ENCODE data around the gene GAS2L3. TPM values are rescaled to one million over a fixed set of nuclear protein-coding genes. Genes with fewer than 3 reads are reported as not detected.

Gene GAS2L3
- total RNA-seq, 1 experiment from 2014 or later, result 11.7 TPM

- no peaks in the 10 kb centered on the region for H3K27me3 ChIP-seq (ENCODE audit: insufficient read depth, low read length)
- H4K5ac ChIP-seq (ENCODE audit: insufficient read length, low read depth, low read length), result no peak overlapping the region
- no peaks in the 10 kb centered on the region for H3K9me3 ChIP-seq (ENCODE audit: control insufficient read depth, low read depth, low read length)
- Mint-ChIP-seq H3K4me1 (no peaks in the 10 kb centered on the region), H3K27ac (no peak overlapping the region; a peak in 1 of 7 replicates), H3K36me3 (ENCODE audit: insufficient read depth in 1 of 3, low read depth in 3 of 3) (no peaks in the 10 kb centered on the region), H3K9me3 (no peaks in the 10 kb centered on the region), H3K4me3 (no peak overlapping the region), H3K27me3 (ENCODE audit: low read depth) (no peaks in the 10 kb centered on the region)
- H2BK5ac ChIP-seq (ENCODE audit: insufficient read length, low read length), result no peak overlapping the region
- no peaks in the 10 kb centered on the region for H3K23me2 ChIP-seq (ENCODE audit: insufficient read length, low read depth, low read length, poor library complexity, severe bottlenecking)
- H3K4ac ChIP-seq (ENCODE audit: low read depth, low read length), result no peak overlapping the region
- no peaks in the 10 kb centered on the region for H3K79me2 ChIP-seq (ENCODE audit: insufficient read depth, low read length)
- H3K79me1 ChIP-seq (ENCODE audit: insufficient read depth, low read depth, low read length, poor library complexity, severe bottlenecking), result no peaks in the 10 kb centered on the region
- no peak overlapping the region for H2BK120ac ChIP-seq (ENCODE audit: low read depth, low read length, poor library complexity, severe bottlenecking)
- no peak overlapping the region for H2AFZ ChIP-seq (ENCODE audit: low read length)
- H3K14ac ChIP-seq (ENCODE audit: insufficient read depth, low read length), result no peak overlapping the region
- H2BK20ac ChIP-seq (ENCODE audit: low read depth, low read length, poor library complexity, severe bottlenecking), result no peak overlapping the region
- no CpG with 5 or more reads among the region's 1 CpG for WGBS (ENCODE audit: extremely low coverage, insufficient read length, low lambda C conversion rate)
- H3K23ac ChIP-seq (ENCODE audit: insufficient read length, low read depth, low read length), result no peak overlapping the region
- no peak overlapping the region for H2AK5ac ChIP-seq (ENCODE audit: insufficient read length, low read length)
- H2BK15ac ChIP-seq (ENCODE audit: low read depth, low read length), result no peak overlapping the region
- no peak overlapping the region for H4K8ac ChIP-seq (replicated peaks; ENCODE audit: insufficient read length, low read depth, low read length)
- TF ChIP-seq CTCF (conservative IDR thresholded peaks at IDR 0.05), result no peak
- no peaks in the 10 kb centered on the region for H3K4me1 ChIP-seq (ENCODE audit: insufficient read depth, low read length)
- no peak overlapping the region for H3K56ac ChIP-seq (ENCODE audit: insufficient read length, low read depth, low read length)
- H2BK12ac ChIP-seq (ENCODE audit: insufficient read length, low read depth, low read length), result no peak overlapping the region
- H3T11ph ChIP-seq (ENCODE audit: low read length), result no peak overlapping the region
- no peaks in the 10 kb centered on the region for H4K20me1 ChIP-seq (ENCODE audit: control insufficient read depth, insufficient read depth, insufficient read length)
- no peak overlapping the region for H3K27ac ChIP-seq (ENCODE audit: insufficient read length, low read depth, low read length)
- no peak overlapping the region for H3K4me2 ChIP-seq (ENCODE audit: insufficient read depth, insufficient read length, low read length)
- no peak for DNase-seq
- no peak overlapping the region for H4K91ac ChIP-seq (ENCODE audit: insufficient read length, low read depth, low read length)
- no peak overlapping the region for H3K18ac ChIP-seq (ENCODE audit: insufficient read length, low read depth, low read length)
- no peak overlapping the region for H3K9ac ChIP-seq (ENCODE audit: extremely low read depth, insufficient read length, low read length)
These were observed 28.4 kb upstream of the GAS2L3 start for GRCh38 chr12:100545092-100545491.

All from H9 (cell line).